PC-3 (cell line): ENCODE data around the gene FAM234A. TPM values are rescaled to one million over a fixed set of nuclear protein-coding genes. Genes with fewer than 3 reads are reported as not detected.

Experiments
- ATAC-seq: fragments of 200-7000 bp; cut with Tn5 transposase; 2 replicates; pipeline ENCODE4 v1.9.1; 2020; ENCODE audit warnings: mild to moderate bottlenecking, moderate library complexity
- BruUV-seq: library from RNA; stranded (reverse); fragments of 400-500 nt; replicated peaks from 2 replicates; lab custom pipeline; 2021; lab: Mats Ljungman, UMichigan
- CTCF ChIA-PET: fragments of 300-600 bp; sonication (Branson Sonifier 250); formaldehyde crosslinking; loops from one replicate; lab custom pipeline; 2022; ENCODE audit warnings: antibody characterized with exemption; lab: Charles Lee
- POLR2A ChIA-PET: fragments of 300-600 bp; sonication (Branson Sonifier 250); formaldehyde crosslinking; loops from one replicate; lab custom pipeline; 2022; ENCODE audit warnings: antibody characterized with exemption; ENCODE audit not compliant: unreplicated experiment; lab: Charles Lee
- DNase-seq: peaks from one replicate; pipeline ENCODE4 v3.0.0-alpha.2; 2015
- H2AFZ ChIP-seq: fragments of 300-600 bp; sonication (generic); 2 replicates; pipeline ENCODE4 v1.6.0; 2016; ENCODE audit warnings: antibody characterized with exemption, low read length
- H3F3A ChIP-seq: fragments of 300-600 bp; sonication (generic); one replicate; pipeline ENCODE4 v1.6.0; 2017; ENCODE audit warnings: antibody characterized with exemption, low read length, control low read depth, mild to moderate bottlenecking; ENCODE audit not compliant: unreplicated experiment
- H3K27ac ChIP-seq: fragments of 300-600 bp; sonication (generic); 2 replicates; pipeline ENCODE4 v1.5.1; 2016; ENCODE audit warnings: mild to moderate bottlenecking, low read length
- H3K27me3 ChIP-seq: fragments of 300-600 bp; sonication (generic); 2 replicates; pipeline ENCODE4 v1.6.1; 2016; ENCODE audit warnings: low read length, mixed read lengths
- H3K36me3 ChIP-seq: fragments of 300-600 bp; sonication (generic); 2 replicates; pipeline ENCODE4 v1.6.1; 2016; ENCODE audit warnings: low read depth, mixed run types, low read length, mixed read lengths
- H3K4me1 ChIP-seq: fragments of 300-600 bp; sonication (generic); 2 replicates; pipeline ENCODE4 v1.5.1; 2016; ENCODE audit warnings: low read length; ENCODE audit not compliant: insufficient read depth
- H3K4me2 ChIP-seq: fragments of 300-600 bp; sonication (generic); 2 replicates; pipeline ENCODE4 v1.6.0; 2016; ENCODE audit warnings: low read length
- H3K4me3 ChIP-seq: fragments of 300-600 bp; sonication (generic); 2 replicates; pipeline ENCODE4 v1.5.1; 2016; ENCODE audit warnings: mild to moderate bottlenecking, low read length, mixed read lengths
- H3K79me2 ChIP-seq: fragments of 300-600 bp; sonication (generic); 2 replicates; pipeline ENCODE4 v1.6.1; 2017; ENCODE audit warnings: low read length, mixed read lengths
- H3K9ac ChIP-seq: fragments of 300-600 bp; sonication (generic); 2 replicates; pipeline ENCODE4 v1.6.0; 2016; ENCODE audit warnings: mild to moderate bottlenecking, low read length
- H3K9me2 ChIP-seq: fragments of 300-600 bp; sonication (generic); replicated peaks from 2 replicates; pipeline ENCODE4 v1.6.1; 2016; ENCODE audit warnings: mixed run types, low read length, mixed read lengths
- H3K9me3 ChIP-seq: fragments of 300-600 bp; sonication (generic); 2 replicates; pipeline ENCODE4 v1.6.1; 2016; ENCODE audit warnings: low read length, mixed read lengths
- H4K20me1 ChIP-seq: fragments of 300-600 bp; sonication (generic); 2 replicates; pipeline ENCODE4 v1.6.1; 2016; ENCODE audit warnings: low read length, mixed read lengths
- CTCF ChIP-seq: fragments of 300-600 bp; sonication (generic); conservative IDR thresholded peaks from 2 replicates; pipeline ENCODE4 v1.5.1; 2017; ENCODE audit warnings: antibody characterized with exemption, low read depth, mild to moderate bottlenecking, low read length
- EZH2 ChIP-seq: fragments of 300-600 bp; sonication (generic); IDR thresholded peaks from one replicate; pipeline ENCODE4 v1.6.1; 2017; ENCODE audit warnings: antibody characterized with exemption, mild to moderate bottlenecking, low read length; ENCODE audit not compliant: unreplicated experiment
- EZH2phosphoT487 ChIP-seq: fragments of 300-600 bp; sonication (generic); IDR thresholded peaks from 2 replicates; pipeline ENCODE4 v1.6.1; 2018; ENCODE audit warnings: mild to moderate bottlenecking, antibody characterized with exemption, low read length, borderline replicate concordance
- intact Hi-C: fragments of 100-400 bp; cut with micrococcal nuclease; formaldehyde crosslinking; loops from 2 replicates; pipeline ENCODE4 v1.9.0; 2023
- total RNA-seq: library from RNA; depleted of rRNA; stranded (reverse); fragments of >200 nt; gene quantifications from 2 replicates; pipeline ENCODE4 v1.2.3, GENCODE V29; 2014

The FAM234A gene
- total RNA-seq, 1 experiment from 2014 or later, result 31.4 TPM

GRCh38 chr16:268141-269053, 33.8 kb downstream of the FAM234A start:
- H3K36me3 ChIP-seq, result no peaks in the 10 kb centered on the region
- H3K79me2 ChIP-seq, result no peaks in the 10 kb centered on the region
- H3F3A ChIP-seq, result no peaks in the 10 kb centered on the region
- DNase-seq (no peak), ATAC-seq (no peak)
- TF ChIP-seq EZH2phosphoT487, result no peak
- no peak for TF ChIP-seq CTCF
- TF ChIP-seq EZH2, result no peak
- BruUV-seq, result no TSS peak
- H3K9ac ChIP-seq, result no peak overlapping the region
- no peak overlapping the region for H2AFZ ChIP-seq
- no peaks in the 10 kb centered on the region for H3K27me3 ChIP-seq
- intact Hi-C loops, result no loop called here
- CTCF ChIA-PET, result no interaction called here
- no peaks in the 10 kb centered on the region for H3K4me1 ChIP-seq
- H4K20me1 ChIP-seq, result no peaks in the 10 kb centered on the region
- H3K4me2 ChIP-seq, result peak overlapping the region; percentile 16; the same call in 1 of the 2 replicates
- H3K9me3 ChIP-seq, result no peaks in the 10 kb centered on the region
- H3K4me3 ChIP-seq, result no peak overlapping the region
- POLR2A ChIA-PET, result no interaction called here
- no peaks in the 10 kb centered on the region for H3K9me2 ChIP-seq
- H3K27ac ChIP-seq, result no peak overlapping the region

GRCh38 chr16:269061-269796, 34.6 kb downstream of the FAM234A start:
- no peak overlapping the region for H2AFZ ChIP-seq
- H3K27ac ChIP-seq, result no peak overlapping the region
- H3K27me3 ChIP-seq, result no peaks in the 10 kb centered on the region
- ATAC-seq (no peak), DNase-seq (no peak)
- H4K20me1 ChIP-seq, result no peaks in the 10 kb centered on the region
- no peaks in the 10 kb centered on the region for H3K9me3 ChIP-seq
- H3K4me2 ChIP-seq, result no peak overlapping the region
- H3K36me3 ChIP-seq, result no peaks in the 10 kb centered on the region
- no peaks in the 10 kb centered on the region for H3K79me2 ChIP-seq
- no peak overlapping the region for H3K4me3 ChIP-seq
- H3K9me2 ChIP-seq, result no peaks in the 10 kb centered on the region
- no peak overlapping the region for H3K9ac ChIP-seq
- H3K4me1 ChIP-seq, result no peaks in the 10 kb centered on the region
- intact Hi-C loops, result no loop called here
- ChIA-PET POLR2A (interaction anchor here (0.6 kb wide), 1 partner anchor 33 kb away, joined by 3 read pairs; no protein-coding TSS in a partner anchor), CTCF (no interaction called here)
- TF ChIP-seq CTCF (no peak), EZH2 (no peak), EZH2phosphoT487 (no peak)
- BruUV-seq, result no TSS peak
- H3F3A ChIP-seq, result no peaks in the 10 kb centered on the region
